ENCODE results near the gene TENT5C. TPM values are rescaled to one million over a fixed set of nuclear protein-coding genes. Genes with fewer than 3 reads are reported as not detected.

Gene TENT5C
- total RNA-seq, 1 experiment from 2014 or later = 0.12 TPM

GRCh38 chr1:117572546-117572945 is 33.3 kb upstream of the TENT5C start:
- no peak for DNase-seq (ENCODE audit: extremely low read depth, low read depth)

- no peak for DNase-seq (ENCODE audit: extremely low read depth, low read depth)
Measured at GRCh38 chr1:117573386-117574023, 32.3 kb upstream of the TENT5C start.

GRCh38 chr1:117574161-117574835 is 31.6 kb upstream of the TENT5C start:
- DNase-seq (ENCODE audit: extremely low read depth, low read depth) = no peak

- no peak for DNase-seq (ENCODE audit: extremely low read depth, low read depth)
Measured at GRCh38 chr1:117575586-117576225, 30.1 kb upstream of the TENT5C start.

- no peak for DNase-seq (ENCODE audit: extremely low read depth, low read depth)
Measured at GRCh38 chr1:117576236-117576635, 29.6 kb upstream of the TENT5C start.

- no peak for DNase-seq (ENCODE audit: extremely low read depth, low read depth)
Measured at GRCh38 chr1:117577191-117577885, 28.5 kb upstream of the TENT5C start.

- DNase-seq (ENCODE audit: extremely low read depth, low read depth) = no peak
Measured at GRCh38 chr1:117578466-117578865, 27.4 kb upstream of the TENT5C start.

- no peak for DNase-seq (ENCODE audit: extremely low read depth, low read depth)
Measured at GRCh38 chr1:117579221-117579906, 26.5 kb upstream of the TENT5C start.

GRCh38 chr1:117580436-117580835 is 25.4 kb upstream of the TENT5C start:
- no peak for DNase-seq (ENCODE audit: extremely low read depth, low read depth)

- no peak for DNase-seq (ENCODE audit: extremely low read depth, low read depth)
Measured at GRCh38 chr1:117580882-117581281, 25.0 kb upstream of the TENT5C start.

- DNase-seq (ENCODE audit: extremely low read depth, low read depth) = no peak
Measured at GRCh38 chr1:117581391-117581943, 24.4 kb upstream of the TENT5C start.

- no peak for DNase-seq (ENCODE audit: extremely low read depth, low read depth)
Measured at GRCh38 chr1:117582451-117582850, 23.4 kb upstream of the TENT5C start.

GRCh38 chr1:117583247-117583646 is 22.6 kb upstream of the TENT5C start:
- no peak for DNase-seq (ENCODE audit: extremely low read depth, low read depth)

GRCh38 chr1:117584181-117584580 is 21.7 kb upstream of the TENT5C start:
- DNase-seq (ENCODE audit: extremely low read depth, low read depth) = no peak

- no peak for DNase-seq (ENCODE audit: extremely low read depth, low read depth)
Measured at GRCh38 chr1:117585086-117585485, 20.8 kb upstream of the TENT5C start.

GRCh38 chr1:117586337-117586736 is 19.5 kb upstream of the TENT5C start:
- no peak for DNase-seq (ENCODE audit: extremely low read depth, low read depth)

GRCh38 chr1:117586747-117587498 is 18.9 kb upstream of the TENT5C start:
- DNase-seq (ENCODE audit: extremely low read depth, low read depth) = no peak

GRCh38 chr1:117587499-117588356 is 18.1 kb upstream of the TENT5C start:
- DNase-seq (ENCODE audit: extremely low read depth, low read depth) = no peak

GRCh38 chr1:117589544-117589943 is 16.3 kb upstream of the TENT5C start:
- no peak for DNase-seq (ENCODE audit: extremely low read depth, low read depth)
